ENCODE results near the gene PGM2L1.
"Not testable (repeated sequence)": the region's sequence is repeated elsewhere in the genome, so short reads cannot be mapped to it uniquely, and the experiment has no call there.

The PGM2L1 gene

GRCh38 chr11:74398244-74399159 is at the start of gene PGM2L1:
TSS of gene PGM2L1 (minus strand) at chr11:74398433. CDS start at chr11:74398161, 272 bp downstream.
- in situ Hi-C loops (cut with HindIII; ENCODE audit: low sequenced_read_pairs) = loop anchor here (5.0 kb wide), 1 partner anchor 39 kb away; no protein-coding TSS in a partner anchor

- in situ Hi-C loops (cut with HindIII; ENCODE audit: low sequenced_read_pairs) = no loop called here
Measured at GRCh38 chr11:74447720-74448119, 49.5 kb upstream of the PGM2L1 start.

GRCh38 chr11:74446532-74446938 is 48.3 kb upstream of the PGM2L1 start:
- in situ Hi-C loops (cut with HindIII; ENCODE audit: low sequenced_read_pairs) = no loop called here

DNA sequence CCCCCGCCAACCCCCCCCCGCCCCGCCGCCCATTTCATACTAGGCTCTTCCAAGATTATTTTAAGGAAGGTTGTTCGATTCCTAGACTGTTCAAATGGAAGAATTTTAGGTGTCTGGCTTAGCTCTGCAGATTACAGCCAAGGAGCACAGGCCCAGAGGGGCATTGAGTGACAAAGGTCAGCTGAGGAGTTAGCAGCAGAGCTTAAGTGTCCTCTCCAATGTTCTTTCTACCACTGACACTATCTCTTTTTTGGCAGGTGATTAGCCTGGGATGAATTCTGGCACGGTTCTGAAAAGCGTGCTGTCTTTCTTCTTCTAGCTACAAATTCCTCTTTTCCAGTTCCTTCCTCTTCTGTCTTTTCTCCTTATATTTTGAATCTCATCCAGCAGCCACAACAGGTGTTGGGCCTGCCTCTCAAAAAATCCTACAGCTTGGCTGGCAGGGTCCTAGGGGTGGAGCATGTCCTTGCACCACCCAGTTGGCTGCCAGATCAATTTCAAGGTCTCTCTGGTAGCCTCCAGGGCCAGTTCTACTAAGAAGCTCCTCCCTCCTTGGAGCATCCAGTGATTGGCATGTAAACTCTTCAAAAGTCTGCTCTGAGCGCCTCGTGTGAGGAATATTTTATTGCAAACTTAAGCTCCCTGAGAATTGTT is 46.1 kb upstream of the PGM2L1 start:
- in situ Hi-C loops (cut with HindIII; ENCODE audit: low sequenced_read_pairs) = no loop called here

- in situ Hi-C loops (cut with HindIII; ENCODE audit: low sequenced_read_pairs) = no loop called here
Measured at GRCh38 chr11:74443071-74443864, 45.0 kb upstream of the PGM2L1 start.

GRCh38 chr11:74442636-74443035 is 44.4 kb upstream of the PGM2L1 start:
- in situ Hi-C loops (cut with HindIII; ENCODE audit: low sequenced_read_pairs) = no loop called here

GRCh38 chr11:74438681-74439080 is 40.4 kb upstream of the PGM2L1 start:
- in situ Hi-C loops (cut with HindIII; ENCODE audit: low sequenced_read_pairs) = loop anchor here (5.0 kb wide), 3 partner anchors 41 to 91 kb away; partner anchors contain the start of gene PGM2L1

DNA sequence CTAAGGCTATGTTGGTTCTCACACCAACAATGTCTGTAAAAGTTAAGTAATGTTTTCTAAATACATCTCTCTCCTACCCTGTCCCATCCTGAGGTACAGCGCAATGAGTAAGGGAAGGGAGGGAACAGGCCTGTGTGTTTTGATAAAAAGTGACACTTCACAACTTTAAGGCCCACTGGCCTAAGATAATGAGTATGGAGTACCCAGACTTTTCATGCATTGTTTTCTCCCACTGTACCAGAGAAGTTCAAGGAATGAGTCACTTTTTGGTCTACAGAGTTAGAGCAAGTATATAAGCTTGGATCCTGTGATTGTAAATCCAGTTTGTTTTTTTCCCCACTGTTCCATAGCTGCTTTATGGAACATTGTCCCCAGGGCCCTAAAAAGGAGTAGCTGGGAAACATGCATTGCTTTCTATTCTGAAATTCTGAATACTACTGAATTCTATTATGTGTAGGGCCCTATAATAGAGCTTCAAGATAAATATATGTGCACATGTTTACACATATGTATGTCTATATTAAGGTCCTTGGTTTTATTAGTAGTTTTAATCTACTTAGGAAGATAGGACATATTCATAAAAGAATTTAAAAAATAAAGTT is 39.3 kb upstream of the PGM2L1 start:
- in situ Hi-C loops (cut with HindIII; ENCODE audit: low sequenced_read_pairs) = loop anchor here (5.0 kb wide), 3 partner anchors 40 to 90 kb away; partner anchors contain the start of gene PGM2L1

DNA sequence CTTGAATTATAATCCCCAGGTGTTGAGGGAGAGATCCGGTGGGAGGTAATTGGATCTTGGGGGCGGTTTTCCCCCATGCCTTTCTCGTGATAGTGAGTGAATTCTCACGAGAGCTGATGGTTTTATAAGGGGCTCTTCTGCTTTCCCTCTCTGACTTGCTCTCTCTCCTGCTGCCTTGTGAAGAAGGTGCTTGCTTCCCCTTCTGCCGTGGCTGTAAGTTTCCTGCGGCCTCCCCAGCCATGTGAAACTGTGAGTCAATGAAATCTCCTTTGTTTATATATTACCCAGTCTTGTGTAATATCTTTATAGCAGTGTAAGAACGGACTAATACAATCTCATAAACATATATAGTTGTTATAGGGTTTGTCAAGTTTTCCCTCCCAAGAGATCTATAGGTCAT is 36.3 kb upstream of the PGM2L1 start:
- in situ Hi-C loops (cut with HindIII; ENCODE audit: low sequenced_read_pairs) = no loop called here

- in situ Hi-C loops (cut with HindIII; ENCODE audit: low sequenced_read_pairs) = no loop called here
Measured at GRCh38 chr11:74429205-74429604, 31.0 kb upstream of the PGM2L1 start.

DNA sequence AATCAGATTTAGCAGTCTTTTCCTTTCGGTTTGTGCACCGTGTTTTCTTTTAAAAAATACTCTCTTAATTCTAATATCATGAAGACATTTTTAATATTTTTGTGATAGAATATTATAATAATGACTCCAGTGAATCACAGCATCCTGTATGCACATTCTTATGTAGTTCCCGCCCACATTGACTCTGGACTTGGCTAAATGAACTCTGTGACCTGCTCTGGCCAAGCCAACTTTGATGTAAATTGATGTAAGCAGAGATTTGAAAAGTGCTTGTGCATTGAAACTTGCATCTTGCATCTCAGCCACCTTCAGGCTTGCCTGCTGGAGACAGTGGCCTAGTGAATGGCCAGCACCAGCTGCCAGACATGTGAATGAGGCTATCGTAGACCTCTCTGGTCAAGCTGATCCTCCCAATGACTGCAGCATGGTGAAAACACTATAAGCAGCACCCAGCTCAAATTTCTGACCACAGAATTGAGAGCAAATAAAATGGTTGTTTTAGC is 29.2 kb upstream of the PGM2L1 start:
- in situ Hi-C loops (cut with HindIII; ENCODE audit: low sequenced_read_pairs) = no loop called here

DNA sequence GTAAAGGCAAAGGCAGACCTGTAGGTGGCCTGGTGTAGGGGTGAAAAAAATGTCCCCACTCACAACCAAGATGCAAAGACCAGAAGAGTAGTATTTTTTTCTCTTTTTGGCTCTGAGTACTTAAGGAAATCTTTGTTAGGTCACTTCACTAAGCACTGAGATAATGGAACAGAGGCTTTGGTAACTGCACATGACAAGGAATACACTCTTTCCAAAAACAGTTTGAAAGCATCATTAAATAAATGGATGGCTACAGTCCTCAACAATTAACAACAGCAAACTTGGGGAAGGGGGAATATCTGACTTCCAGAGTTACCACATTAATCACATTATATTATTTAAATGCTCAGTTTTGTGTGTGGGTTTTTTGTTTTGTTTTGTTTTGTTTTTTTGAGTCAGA is 26.9 kb upstream of the PGM2L1 start:
- in situ Hi-C loops (cut with HindIII; ENCODE audit: low sequenced_read_pairs) = no loop called here

- in situ Hi-C loops (cut with HindIII; ENCODE audit: low sequenced_read_pairs) = no loop called here
Measured at GRCh38 chr11:74418509-74418895, 20.3 kb upstream of the PGM2L1 start.

- in situ Hi-C loops (cut with HindIII; ENCODE audit: low sequenced_read_pairs) = no loop called here
Measured at GRCh38 chr11:74417860-74418508, 19.8 kb upstream of the PGM2L1 start.

GRCh38 chr11:74417379-74417804 is 19.2 kb upstream of the PGM2L1 start:
- in situ Hi-C loops (cut with HindIII; ENCODE audit: low sequenced_read_pairs) = no loop called here

DNA sequence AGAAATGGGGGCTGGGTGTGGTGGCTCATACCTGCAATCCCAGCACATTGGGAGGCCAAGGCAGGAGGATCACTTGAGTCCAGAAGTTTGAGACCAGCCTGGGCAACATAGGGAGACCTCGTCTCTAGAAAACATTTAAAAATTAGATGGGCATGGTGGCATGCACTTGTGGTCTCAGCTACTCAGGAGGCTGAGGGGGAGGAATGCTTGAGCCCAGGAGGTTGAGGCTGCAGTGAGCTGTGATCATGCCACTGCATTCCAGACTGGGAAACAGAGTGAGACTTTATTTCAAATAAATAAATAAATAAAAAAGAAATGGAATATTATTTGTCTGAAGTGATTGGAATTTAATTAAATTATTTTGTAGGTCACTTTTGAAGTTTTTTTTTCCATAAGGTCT is 18.7 kb upstream of the PGM2L1 start:
- in situ Hi-C loops (cut with HindIII; ENCODE audit: low sequenced_read_pairs) = not testable (repeated sequence)

DNA sequence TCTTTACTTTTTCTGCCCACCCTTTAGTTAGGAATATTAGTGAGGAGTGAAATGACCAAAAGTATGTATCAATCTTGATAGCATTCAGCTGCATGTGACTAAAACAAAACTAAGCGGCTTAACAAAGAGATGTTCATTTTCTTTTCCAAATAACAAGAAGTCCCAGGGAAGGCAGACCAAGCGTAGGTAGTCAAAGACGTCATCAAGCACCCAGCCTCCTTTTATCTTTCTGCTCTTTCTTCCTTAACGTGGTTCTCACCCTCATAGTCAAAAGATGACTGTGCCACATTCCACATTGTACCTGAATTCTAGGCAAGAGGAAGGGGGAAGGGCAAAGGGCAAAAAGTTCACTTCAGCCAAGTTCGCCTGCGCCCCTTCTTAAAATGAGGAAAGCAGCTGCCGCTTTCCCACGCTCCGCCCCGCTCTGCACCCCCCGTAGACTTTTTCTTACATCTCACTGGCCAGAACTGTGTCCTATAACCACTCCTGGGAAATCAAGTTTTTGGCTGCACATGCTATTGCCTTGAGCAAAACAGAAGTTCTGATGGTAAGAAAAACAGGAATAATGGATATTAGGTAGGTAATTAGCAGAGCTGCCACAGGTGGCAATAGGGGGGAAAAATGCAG is 14.6 kb upstream of the PGM2L1 start:
- in situ Hi-C loops (cut with HindIII; ENCODE audit: low sequenced_read_pairs) = no loop called here

DNA sequence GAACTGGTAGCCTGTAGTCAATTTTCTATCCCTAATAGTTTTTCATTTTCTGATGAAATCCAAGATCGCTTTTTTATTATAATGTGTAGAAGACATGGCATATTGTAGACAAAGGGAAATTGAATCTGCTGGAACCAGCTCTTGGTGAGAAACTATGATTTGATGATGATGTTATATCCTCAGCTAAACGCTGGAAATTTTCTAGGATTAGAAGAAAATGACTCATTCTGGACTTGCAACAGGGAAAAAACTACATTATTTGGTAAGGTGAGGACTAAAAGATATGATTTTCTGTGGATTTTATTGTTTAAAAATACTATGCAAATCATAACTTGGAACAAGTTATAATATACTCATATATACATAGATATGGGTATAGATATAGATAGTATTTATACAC is 14.1 kb upstream of the PGM2L1 start:
- in situ Hi-C loops (cut with HindIII; ENCODE audit: low sequenced_read_pairs) = no loop called here

DNA sequence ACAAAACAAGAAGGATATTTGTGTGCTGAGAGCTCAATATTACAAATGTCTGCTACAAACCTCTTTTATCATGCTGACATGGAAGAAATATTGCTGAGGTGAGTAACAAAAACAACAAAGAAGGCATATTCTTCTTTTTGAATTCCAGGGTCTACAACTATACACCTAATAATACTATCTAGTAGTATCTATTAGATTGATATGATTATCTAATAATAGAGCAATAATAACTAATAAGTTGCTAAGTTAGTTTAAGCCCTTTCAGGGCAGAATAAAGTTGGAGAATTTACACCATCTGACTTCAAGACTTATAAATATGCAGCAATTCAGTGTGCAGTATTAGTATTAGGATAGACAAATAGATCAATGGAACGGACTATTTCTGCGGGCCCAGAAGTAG is 11.4 kb upstream of the PGM2L1 start:
- in situ Hi-C loops (cut with HindIII; ENCODE audit: low sequenced_read_pairs) = no loop called here
